ENCODE data around the gene LRMDA. TPM values are rescaled to one million over a fixed set of nuclear protein-coding genes. Genes with fewer than 3 reads are reported as not detected.
A peak's percentile ranks its signal among the peaks of the same experiment; 100 is the strongest.

Gene LRMDA
- polyA plus RNA-seq, 3 donors: 39.8 to 59.6 (median 56.4) TPM

GRCh38 chr10:76557366-76557765 is 1125.9 kb downstream of the LRMDA start:
- 93% methylated on average over 3 of the region's 4 CpGs for WGBS (ENCODE audit: insufficient coverage)
- H3K27ac ChIP-seq (ENCODE audit: low read depth in 1 of 2, low read length in 2 of 2): no peak overlapping the region
- Mint-ChIP-seq H3K27ac (peak overlapping the region in 1 of 7 donors; percentile 25), H3K27me3 (ENCODE audit: low read depth in 3 of 3) (peaks cover 0 to 2% (median 2%) of the 10 kb centered on the region in 3 donors), H3K4me1 (peaks cover 3% of the 10 kb centered on the region), H3K4me3 (no peak overlapping the region), H3K36me3 (peaks cover 4 to 21% of the 10 kb centered on the region in 2 donors), H3K9me3 (no peaks in the 10 kb centered on the region)
- H2AFZ ChIP-seq (ENCODE audit: insufficient read depth, low read depth, low read length, poor library complexity, severe bottlenecking): no peak overlapping the region
- no peak for DNase-seq
- no peaks in the 10 kb centered on the region for H3K27me3 ChIP-seq (ENCODE audit: control insufficient read depth in 2 of 2, insufficient read depth in 2 of 2, low read length in 2 of 2)
- intact Hi-C loops (cut with micrococcal nuclease): no loop called here
- no peak overlapping the region for H3K9ac ChIP-seq (ENCODE audit: insufficient read depth, low read length, poor library complexity, severe bottlenecking)
- no peaks in the 10 kb centered on the region for H4K20me1 ChIP-seq (ENCODE audit: insufficient read depth, low read length)
- H3K9me3 ChIP-seq (replicated peaks in 1 of 2; ENCODE audit: control insufficient read depth in 1 of 2, insufficient read depth in 1 of 2, low read length in 2 of 2): no peaks in the 10 kb centered on the region
- no peaks in the 10 kb centered on the region for H3K79me2 ChIP-seq (ENCODE audit: insufficient read depth, low read length)
- TF ChIP-seq CTCF (IDR thresholded peaks at IDR 0.05): no peak
- H3K4me1 ChIP-seq (ENCODE audit: control insufficient read depth in 1 of 2, insufficient read depth in 2 of 2, low read length in 2 of 2): peaks cover 0 to 3% of the 10 kb centered on the region in 2 donors
- H3K4me3 ChIP-seq (replicated peaks in 1 of 3; ENCODE audit: low read depth in 2 of 3, low read length in 3 of 3): no peak overlapping the region
- H3K36me3 ChIP-seq (replicated peaks in 1 of 2; ENCODE audit: control insufficient read depth in 1 of 2, insufficient read depth in 2 of 2, low read length in 2 of 2): peaks cover 0 to 22% of the 10 kb centered on the region in 2 donors
- H3K4me2 ChIP-seq (replicated peaks; ENCODE audit: extremely low read depth, low read length, poor library complexity, severe bottlenecking): no peak overlapping the region

- H3K27me3 Mint-ChIP-seq (ENCODE audit: low read depth in 3 of 3): peaks cover 0 to 2% (median 2%) of the 10 kb centered on the region in 3 donors
- intact Hi-C loops (cut with micrococcal nuclease): no loop called here
- Histone ChIP-seq H3K9ac (ENCODE audit: insufficient read depth, low read length, poor library complexity, severe bottlenecking) (no peak overlapping the region), H3K4me3 (replicated peaks in 1 of 3; ENCODE audit: low read depth in 2 of 3, low read length in 3 of 3) (no peak overlapping the region), H3K27me3 (ENCODE audit: control insufficient read depth in 2 of 2, insufficient read depth in 2 of 2, low read length in 2 of 2) (no peaks in the 10 kb centered on the region), H3K4me1 (ENCODE audit: control insufficient read depth in 1 of 2, insufficient read depth in 2 of 2, low read length in 2 of 2) (no peaks in the 10 kb centered on the region), H3K4me2 (replicated peaks; ENCODE audit: extremely low read depth, low read length, poor library complexity, severe bottlenecking) (no peak overlapping the region), H3K9me3 (replicated peaks in 1 of 2; ENCODE audit: control insufficient read depth in 1 of 2, insufficient read depth in 1 of 2, low read length in 2 of 2) (no peaks in the 10 kb centered on the region), H3K36me3 (replicated peaks in 1 of 2; ENCODE audit: control insufficient read depth in 1 of 2, insufficient read depth in 2 of 2, low read length in 2 of 2) (peaks cover 0 to 22% of the 10 kb centered on the region in 2 donors), H3K79me2 (ENCODE audit: insufficient read depth, low read length) (no peaks in the 10 kb centered on the region), H4K20me1 (ENCODE audit: insufficient read depth, low read length) (no peaks in the 10 kb centered on the region), H3K27ac (ENCODE audit: low read depth in 1 of 2, low read length in 2 of 2) (no peak overlapping the region), H2AFZ (ENCODE audit: insufficient read depth, low read depth, low read length, poor library complexity, severe bottlenecking) (no peak overlapping the region)
- DNase-seq: no peak
- peaks cover 7 to 21% of the 10 kb centered on the region in 2 donors for H3K36me3 Mint-ChIP-seq
- 100% methylated on average over 1 of the region's 1 CpG for WGBS (ENCODE audit: insufficient coverage)
- TF ChIP-seq CTCF (IDR thresholded peaks at IDR 0.05): no peak
- H3K4me1 Mint-ChIP-seq: no peaks in the 10 kb centered on the region
- H3K27ac Mint-ChIP-seq: no peak overlapping the region
- H3K4me3 Mint-ChIP-seq: no peak overlapping the region
- no peaks in the 10 kb centered on the region for H3K9me3 Mint-ChIP-seq
Observed at GRCh38 chr10:76558586-76558985, 1127.2 kb downstream of the LRMDA start.

Measured in CD14-positive monocyte (primary cell).